GM21737 (cell line): ENCODE measurements around the gene PLA1A.
A peak's percentile ranks its signal among the peaks of the same experiment; 100 is the strongest.
"Not testable (repeated sequence)": the region's sequence is repeated elsewhere in the genome, so short reads cannot be mapped to it uniquely, and the experiment has no call there.

Source experiments
- ATAC-seq: cut with Tn5 transposase; IDR thresholded peaks from one replicate; pipeline ENCODE4 v1.9.1; 2021; ENCODE audit warnings: mild to moderate bottlenecking, moderate library complexity; ENCODE audit not compliant: unreplicated experiment

Gene PLA1A

DNA sequence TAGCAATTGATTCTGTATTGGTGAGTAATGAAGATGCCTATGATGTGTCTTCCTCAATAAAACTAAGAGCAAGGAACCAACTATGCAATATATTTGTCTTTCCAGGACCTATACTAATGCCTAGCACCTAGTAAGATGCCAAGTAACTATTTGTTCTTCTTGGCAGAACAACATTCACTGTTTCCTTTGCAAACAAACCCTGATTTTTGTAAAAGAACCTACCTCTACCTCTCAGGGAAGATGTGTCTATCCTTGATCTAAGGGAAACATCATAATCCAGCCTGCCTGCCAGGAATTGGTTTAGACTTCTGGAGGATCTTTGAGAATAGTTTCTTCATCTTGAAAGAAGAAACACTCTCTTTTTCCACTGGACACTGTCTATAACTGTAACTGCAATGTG, 22.2 kb upstream of the PLA1A start:
- ATAC-seq, result no peak

DNA sequence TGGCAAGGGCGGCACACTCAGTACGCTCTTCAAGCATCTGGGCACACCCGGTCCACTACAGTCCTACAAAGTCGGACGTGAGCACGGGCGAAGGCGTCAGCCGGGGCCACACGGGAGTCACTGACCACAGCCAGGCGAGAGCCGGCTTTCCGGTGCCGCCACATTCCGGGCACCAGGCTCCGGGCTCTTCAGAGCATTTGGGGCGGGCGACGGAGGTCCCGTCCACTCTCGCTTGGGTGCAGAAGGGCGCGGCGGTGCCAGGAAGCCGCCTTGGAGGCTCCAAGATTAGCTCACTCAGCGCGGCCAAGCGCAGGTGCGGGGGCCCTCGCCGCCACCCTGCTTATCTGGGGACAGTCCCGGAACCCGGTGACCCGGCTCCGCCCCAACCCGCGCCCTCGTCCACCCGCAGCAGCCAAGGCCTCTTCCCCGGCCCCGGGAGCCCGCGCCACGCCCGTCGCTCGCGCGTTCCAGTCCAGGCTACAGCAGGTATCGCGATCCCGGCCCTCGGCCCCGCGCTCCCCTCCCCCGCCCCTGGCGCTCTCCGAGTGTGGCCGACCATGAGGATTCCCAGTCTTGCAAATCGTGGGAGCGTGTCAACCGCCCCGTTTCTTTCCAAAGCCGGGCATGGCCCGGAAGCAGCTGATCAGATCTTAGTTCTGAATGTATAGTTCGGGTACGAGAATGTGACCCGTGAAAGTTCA, 18.2 kb upstream of the PLA1A start, which contains the start of gene ADPRH:
Gene ADPRH, plus strand, starts transcription at position 127 of the 701 bp plus-strand sequence. CDS start 2,678 bp downstream, outside the sequence.
- peak; percentile 61 for ATAC-seq

DNA sequence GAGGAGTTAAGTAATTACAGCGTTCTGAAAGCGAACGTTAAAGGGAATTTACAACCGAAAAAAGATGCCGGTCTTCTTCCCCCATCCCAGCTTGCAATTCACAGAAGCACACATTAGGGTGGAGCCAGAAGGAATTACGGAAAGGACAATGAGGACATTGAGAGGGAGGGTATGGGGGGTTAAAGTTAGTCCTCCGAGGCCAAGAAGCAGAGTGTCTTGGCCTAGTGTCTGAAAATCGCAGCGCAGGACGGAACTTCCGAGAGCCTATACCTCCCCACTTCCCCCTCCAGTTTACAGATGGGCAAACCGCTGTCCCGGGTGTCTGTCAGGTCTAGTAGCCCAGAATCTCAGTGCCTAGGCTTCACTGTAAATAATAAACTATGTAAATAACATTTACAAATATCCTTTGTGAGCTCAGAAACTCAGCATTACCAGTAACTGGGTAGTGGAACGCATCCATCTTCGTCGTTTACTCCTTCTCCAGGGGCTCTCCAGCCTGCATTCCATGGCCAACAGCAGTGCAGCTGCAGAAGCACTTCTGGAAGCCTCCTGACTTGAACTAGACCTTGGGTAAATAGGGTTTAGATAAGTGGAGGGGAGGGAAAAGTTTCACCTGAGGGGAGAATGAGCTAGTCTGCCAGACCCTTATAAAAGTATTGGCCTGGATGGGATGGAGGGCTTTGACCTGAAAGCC, 17.5 kb upstream of the PLA1A start:
- peak; percentile 69 for ATAC-seq

DNA sequence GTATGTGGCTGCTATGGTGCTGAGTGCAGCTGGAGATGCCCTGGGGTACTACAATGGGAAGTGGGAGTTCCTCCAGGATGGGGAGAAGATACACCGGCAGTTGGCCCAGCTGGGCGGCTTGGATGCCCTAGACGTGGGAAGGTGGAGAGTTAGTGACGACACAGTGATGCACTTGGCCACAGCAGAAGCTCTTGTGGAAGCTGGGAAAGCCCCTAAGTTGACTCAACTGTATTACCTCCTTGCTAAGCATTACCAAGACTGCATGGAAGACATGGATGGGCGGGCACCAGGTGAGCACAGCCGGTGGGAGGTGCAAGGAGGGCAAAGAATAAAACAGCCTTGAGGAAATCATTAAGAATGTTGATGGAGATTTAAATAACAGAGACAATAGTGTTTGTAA, 15.5 kb upstream of the PLA1A start:
- ATAC-seq, result no peak

DNA sequence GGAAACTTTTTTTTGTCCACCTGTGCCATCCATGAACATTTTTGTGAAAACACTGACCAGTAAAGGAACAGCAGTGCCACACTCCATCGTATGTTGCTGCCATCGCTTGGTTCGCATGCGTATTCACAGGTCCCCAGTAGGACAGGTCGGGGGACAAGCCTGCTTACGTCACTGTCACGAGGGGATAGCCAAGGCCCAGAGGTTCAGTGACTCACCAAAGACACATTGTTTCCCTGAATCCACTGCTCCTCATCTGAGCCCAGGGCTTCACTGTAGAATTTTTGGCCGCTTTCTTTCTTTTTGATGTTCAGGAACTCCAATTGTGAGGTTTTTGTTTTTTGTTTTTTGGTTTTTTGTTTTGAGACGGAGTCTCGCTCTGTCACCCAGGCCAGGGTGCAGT, 12.5 kb upstream of the PLA1A start:
- ATAC-seq, result no peak

DNA sequence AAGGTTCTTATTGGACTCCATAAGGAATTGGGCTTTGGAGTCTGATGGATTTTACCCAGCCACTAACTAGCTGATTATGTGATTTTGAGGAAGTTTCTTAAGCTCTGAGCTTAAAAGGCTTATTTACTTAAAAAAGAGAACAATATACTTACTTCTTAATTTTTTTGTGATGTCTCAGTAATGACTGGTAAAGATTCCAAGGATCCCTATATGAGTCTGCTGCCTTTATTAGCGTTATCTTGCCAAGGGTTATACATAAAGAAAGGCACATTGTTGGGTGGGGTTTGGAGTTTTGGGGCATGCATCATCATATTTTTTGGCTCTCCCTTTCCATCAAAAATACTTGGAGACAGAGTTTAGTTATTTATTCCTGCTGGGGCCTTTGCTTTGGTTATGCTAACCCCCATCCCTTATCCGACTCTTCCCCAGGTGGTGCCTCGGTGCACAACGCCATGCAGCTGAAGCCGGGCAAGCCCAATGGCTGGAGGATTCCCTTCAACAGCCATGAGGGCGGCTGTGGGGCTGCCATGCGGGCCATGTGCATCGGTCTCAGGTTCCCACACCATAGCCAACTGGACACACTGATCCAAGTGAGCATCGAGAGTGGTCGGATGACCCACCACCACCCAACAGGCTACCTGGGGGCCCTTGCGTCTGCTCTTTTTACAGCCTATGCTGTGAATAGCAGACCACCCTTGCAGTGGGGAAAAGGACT, 11.7 kb upstream of the PLA1A start:
- no peak for ATAC-seq

DNA sequence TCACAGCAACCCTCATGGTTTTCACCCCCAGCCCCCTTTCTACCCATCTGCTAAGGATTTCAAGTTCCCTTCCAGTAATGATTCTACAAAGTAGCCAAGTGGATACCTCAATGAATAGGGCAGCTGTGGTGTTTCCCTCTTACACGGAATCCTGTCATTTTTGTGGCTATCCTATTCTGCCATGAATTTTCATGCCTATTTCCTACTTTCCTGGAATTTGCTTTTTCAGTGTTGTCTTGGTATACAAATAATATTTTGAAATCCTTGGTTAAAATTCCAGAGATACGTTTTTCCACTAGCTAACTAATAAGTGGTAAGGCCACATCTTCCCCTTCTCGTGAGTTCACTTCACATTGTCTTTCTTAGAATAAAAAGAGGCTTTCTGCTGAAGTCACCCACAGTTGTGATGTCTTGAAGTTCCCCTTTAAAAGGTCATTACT, 10.9 kb upstream of the PLA1A start:
- ATAC-seq, result no peak

DNA sequence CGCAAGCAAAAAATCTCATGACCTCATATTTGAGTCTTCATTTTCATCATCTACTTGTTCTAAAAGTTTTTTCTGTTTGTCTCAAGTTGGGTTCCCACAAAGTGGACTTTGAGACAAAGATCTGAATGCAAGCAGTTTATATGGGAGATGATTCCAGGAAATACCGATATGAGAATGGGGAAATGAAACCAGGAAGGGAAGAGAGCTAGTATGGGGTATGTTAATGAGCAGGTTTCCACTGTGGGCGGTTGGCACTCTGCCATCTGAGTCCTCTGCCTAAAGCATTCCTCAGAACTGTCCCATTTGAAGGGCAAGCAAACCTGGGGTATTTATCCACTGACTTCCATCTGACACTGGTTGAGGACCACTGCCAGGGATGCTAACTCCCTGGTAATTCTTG, 9.6 kb upstream of the PLA1A start:
- ATAC-seq, result no peak

DNA sequence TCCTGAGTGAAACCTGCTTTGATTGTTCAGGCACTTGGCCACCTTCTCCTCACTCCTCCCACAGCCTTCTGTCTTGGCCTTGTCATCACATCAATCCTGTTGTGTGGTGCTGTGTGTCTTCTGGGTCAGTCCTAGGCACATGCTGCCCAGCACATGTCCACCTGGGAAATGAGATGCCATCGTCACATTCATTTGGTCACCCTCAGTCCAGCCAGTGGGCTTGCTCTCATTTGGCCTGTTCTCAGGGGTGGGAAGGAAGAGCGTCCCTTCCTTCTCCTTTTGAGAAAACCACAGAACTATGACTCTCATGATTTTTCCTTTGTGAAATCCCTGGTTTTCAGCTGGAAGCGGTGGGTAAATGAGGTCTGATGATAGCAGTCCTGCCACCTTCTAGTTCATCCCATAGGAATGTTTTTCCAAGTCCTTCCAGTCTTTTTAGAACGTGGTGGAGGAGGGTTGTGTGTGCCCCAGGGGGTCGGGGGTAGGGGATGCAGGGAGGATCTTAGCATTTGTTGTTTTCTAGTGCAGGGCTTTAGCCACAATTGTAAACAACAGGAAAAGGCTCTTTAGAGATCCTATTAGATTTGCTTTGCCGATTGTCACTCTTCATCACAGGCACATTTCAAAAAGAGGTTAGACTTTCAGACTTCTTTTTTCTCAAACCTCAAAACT, 8.4 kb upstream of the PLA1A start:
- ATAC-seq, result no peak

DNA sequence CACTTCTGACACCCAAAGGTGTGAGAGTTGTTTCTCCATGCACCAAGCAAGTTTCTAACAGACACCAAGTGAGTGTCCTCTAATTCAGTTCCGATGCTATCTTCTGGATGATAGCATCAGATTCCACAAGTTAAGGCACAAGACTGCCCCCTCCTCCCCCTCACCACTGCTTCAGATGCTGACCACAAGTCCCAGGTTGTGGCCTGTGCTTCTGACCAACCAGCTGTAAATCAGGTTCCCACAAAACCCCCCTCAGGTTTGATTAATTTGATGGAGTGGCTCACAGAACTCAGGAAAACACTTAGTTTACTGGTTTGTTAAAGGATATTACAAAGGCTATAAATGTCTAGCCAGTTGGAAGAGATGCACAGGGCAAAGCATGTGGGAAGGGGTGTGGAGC, 7.0 kb upstream of the PLA1A start:
- no peak for ATAC-seq

DNA sequence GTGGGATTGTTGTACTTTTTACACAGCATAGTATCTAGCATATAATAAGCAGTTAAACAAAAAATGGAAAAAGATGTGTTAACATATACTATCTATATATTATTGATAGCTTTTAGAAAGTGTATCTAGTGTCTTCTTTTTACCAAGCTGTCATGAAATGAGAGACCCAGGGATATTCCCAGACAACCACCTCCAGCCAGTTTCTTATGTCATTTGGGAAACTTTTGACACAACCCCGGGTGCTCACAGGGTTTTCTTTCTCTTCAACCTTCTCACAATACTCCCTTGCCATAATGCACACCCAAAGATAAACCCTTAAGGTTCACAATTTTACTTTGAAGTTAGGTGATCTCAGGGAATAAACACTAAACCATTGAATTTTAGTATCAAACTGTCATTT, 4.8 kb upstream of the PLA1A start:
- no peak for ATAC-seq

DNA sequence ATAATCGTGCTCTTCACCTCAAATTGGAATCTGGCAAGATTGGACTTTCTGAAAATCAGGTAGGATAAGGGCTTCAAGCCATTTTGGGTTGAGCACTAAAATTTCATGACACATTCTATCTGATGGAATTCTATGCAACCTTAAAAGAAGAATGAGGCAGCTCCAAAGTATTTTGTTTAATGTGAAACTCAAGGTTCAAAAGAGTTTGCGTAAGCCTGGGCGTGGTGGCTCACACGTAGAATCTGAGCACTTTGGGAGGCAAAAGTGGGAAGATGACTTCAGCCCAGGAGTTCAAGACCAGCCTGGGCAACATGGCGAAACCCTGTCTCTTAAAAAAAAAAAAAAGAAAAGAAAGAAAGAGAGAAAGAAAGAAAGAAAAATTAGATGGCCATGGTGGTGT, 3.6 kb upstream of the PLA1A start:
- ATAC-seq, result no peak

DNA sequence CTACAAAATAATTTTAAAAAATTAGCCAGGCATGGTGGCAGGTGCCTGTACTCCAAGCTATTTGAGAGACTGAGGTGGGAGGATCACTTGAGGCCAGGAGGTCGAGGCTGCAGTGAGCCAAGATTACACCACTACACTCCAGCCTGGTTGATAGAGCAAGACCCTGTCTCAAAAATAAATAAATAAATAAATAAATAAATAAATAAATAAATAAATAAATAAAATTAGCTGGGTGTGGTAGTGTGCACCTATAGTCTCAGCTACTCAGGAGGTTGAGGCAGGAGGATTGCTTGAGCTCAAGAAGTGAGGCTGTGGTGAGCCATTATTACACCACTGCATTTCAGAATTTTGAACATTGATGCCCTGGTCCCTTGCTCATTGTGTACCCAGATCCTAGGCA, 2.8 kb upstream of the PLA1A start:
- ATAC-seq, result not testable (repeated sequence)

DNA sequence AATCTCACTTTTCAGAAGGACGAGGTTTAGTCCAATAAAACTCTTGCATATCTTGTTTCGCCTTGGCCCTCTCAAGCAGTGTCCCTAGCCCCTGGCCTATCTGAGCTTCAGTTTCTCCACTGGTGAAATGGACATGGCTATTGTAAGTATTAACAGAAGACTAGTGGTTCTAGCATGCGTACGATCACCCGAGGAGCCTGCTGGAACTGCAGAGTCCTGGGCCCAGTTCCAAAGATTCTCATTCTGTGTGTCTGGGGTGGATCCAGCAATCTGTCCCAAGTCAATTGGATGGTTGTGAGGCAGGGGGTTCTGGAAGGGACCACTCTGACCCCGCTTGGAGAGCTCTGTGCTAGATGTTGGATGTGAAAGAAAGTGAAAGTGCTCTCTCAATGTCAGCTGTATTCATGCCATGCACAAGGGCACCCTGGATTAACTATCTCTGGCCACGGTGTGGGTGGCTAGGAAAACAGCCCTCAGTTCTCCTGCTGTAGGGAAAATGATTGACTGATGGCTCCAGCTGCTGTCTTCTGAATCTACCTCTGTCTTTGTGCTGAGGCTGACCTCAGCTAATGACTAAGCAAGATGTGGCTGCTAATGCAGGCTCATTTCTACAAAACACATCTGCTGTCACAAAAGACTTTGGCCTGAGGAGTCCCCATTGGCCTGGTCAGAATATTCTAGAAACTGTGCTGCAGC, 1.9 kb upstream of the PLA1A start:
- no peak for ATAC-seq

DNA sequence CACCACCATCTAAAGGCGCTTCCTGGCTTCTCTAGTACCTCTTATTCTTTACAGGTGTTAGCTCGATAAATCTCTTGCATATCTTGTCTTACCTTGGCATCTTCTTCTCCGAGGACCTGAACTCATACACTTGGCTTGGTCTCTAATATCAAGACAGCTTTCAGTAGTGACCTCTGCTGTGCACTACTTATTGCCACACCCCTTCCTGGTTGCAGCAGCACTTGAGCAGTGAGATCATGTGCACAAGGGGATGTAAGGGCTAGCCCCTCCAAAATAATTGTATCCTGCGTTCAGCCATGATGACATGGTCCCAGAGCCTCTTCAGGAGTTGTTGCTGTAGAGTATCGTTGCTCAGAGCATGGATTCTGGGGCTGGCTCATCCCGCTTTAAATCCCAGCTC, 1.3 kb upstream of the PLA1A start:
- ATAC-seq, result no peak

DNA sequence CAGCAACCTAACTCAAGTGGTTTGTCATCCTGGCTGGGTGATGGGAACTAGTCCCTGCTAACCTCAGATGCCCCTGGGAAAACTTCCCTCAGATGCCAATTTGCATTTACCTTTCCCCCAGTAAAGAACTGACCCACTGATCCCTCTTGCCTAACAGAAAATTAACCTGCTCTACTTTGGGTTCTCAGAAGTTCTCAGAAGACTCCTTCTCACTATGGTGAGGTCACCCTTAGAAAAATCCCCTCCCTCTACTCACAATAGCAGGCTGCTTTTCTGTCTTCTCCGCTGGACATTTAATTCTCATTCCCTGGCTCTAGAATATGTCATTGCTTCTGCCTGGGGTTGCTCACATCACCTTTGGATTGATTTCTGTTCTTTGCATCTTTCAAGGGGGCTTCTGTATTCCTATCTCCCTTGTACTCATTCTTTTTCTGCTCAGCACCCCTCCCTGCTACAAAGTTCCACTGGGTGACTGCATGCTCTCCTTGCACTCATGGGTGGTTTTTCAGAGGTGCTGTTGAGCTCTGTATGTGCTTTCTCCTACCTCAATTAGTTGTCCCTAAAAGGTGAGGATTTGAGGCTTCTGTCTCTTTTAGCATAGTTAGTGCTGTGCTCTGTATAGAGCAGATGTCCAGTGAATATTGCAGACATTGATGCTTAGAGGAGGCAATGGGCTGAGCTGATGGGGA, 869 bp downstream of the PLA1A start:
- peak; percentile 44 for ATAC-seq

DNA sequence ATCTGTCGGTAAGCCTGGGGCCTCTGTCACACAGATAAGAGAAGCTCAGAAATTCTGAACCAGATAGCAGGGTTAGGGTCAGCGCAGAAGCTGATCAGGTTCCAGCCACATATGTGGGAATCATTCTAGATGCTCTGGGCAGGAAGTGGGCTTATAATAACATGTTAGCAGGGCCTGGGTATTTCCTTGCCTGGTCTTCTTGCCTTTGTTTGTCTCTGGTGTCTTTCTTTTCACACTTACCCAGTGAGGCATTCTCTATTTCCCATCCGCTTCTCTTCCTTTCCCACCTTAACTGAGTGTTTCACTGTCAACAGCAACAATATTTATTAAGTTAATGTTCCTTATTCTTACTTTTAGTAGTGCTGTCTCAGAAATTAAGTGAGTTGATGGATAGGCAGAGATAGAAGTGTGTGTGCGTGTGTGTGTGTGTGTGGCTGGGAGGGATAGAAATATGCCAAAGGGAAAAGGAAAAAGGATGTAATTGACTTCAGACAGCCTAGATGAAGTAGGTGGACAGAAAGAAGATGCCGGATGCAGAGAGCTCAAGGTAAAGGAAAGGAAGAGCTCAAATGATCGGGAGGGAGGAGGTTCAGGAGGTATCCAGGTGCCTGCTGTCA, 2.0 kb downstream of the PLA1A start:
- no peak for ATAC-seq

DNA sequence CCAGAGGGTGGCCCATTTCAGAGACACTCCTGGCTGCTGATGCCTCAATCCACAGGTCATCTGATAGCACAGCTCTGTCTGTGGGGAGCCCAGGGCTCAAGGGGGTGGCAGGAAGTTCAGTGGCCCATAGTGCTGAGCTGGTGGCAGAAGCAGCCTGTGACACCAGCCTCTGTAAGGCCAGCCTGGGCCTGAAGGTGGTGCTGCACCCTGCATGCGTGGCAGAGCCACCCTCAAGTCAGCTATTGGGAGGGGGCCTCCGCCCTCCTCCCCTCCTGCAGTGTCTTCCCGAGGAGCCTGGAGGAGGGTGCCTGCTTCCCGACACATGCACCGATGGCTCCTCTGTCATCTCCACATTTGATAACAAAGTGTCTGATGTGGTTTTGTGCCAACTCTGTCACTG, 3.0 kb downstream of the PLA1A start:
- peak; percentile 47 for ATAC-seq

DNA sequence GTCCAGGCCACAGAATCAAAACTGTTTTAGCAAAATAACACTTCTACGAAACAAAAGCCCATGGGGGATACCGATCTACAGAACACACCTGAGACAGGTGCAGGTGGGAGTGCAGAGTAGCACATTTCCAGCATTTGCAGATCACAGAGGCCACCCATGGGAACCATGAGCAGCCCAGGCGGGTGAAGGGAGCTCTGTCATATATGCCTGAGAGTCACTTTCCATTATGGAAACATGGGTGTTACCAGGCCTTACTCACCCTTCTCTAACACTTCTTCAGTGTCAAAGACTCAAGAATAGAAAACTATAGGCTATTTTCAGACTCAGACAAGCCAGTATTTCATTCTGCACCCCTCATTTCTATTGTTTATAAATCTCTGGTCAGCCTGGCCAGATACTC, 3.5 kb downstream of the PLA1A start:
- ATAC-seq, result no peak

DNA sequence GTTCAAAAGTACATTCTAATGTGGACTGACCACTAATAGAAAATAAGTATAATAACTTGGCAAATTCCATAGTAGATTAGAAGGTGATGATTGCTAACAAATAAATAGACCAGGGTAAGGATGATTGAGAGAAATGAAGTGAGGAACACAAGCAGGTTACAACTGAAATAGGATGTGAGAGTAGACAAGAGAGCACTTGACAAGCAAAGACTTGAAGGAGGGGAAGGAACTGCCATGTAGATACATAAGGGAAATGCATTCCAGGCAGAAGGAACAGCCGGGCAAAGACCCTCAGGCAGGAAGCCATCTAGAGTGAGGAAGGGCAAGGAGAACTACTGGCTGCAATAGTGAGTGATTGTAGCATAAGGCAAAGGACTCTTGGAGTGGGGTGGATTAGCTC, 5.0 kb downstream of the PLA1A start:
- no peak for ATAC-seq
